ENCODE results near the gene EDN2.

Gene EDN2

GRCh38 chr1:41515131-41515678, 30.7 kb upstream of the EDN2 start:
- peaks cover 11% of the 10 kb centered on the region for H3K36me3 ChIP-seq
- no peak overlapping the region for H3K27ac ChIP-seq
- TF ChIP-seq CTCF (IDR thresholded peaks at IDR 0.05; ENCODE audit: low read depth, low read length): no peak
- no peak overlapping the region for H3K4me3 ChIP-seq (ENCODE audit: low read depth, low read length)
- H3K27me3 ChIP-seq (ENCODE audit: insufficient read depth, low read depth, severe bottlenecking): no peaks in the 10 kb centered on the region
- H3K9me3 ChIP-seq (ENCODE audit: severe bottlenecking): no peaks in the 10 kb centered on the region
- no peak for DNase-seq

DNA sequence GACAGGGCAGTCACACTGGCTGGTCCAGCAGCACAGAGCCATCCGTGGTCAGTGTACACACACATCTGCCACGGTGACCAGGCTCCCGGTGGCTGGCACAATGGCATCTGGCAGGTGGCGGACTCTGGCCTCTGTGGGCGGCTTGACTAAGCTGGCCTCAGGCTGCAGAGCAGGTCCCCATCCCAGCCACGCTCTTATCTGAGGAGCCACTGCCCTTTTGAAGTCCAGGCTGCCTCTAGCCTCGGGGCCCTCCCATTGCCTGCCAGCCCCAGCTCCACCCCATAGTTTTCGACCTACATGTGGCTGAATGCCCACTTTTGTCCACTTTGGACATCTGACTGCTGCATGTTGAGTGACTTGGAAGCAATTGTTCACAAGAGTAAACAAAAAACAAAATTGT, 29.9 kb upstream of the EDN2 start:
- DNase-seq: no peak
- no peak for TF ChIP-seq CTCF (IDR thresholded peaks at IDR 0.05; ENCODE audit: low read depth, low read length)
- Histone ChIP-seq H3K9me3 (ENCODE audit: severe bottlenecking) (no peaks in the 10 kb centered on the region), H3K27me3 (ENCODE audit: insufficient read depth, low read depth, severe bottlenecking) (no peaks in the 10 kb centered on the region), H3K36me3 (peaks cover 11% of the 10 kb centered on the region), H3K4me3 (ENCODE audit: low read depth, low read length) (no peak overlapping the region), H3K27ac (no peak overlapping the region)

- Histone ChIP-seq H3K9me3 (ENCODE audit: severe bottlenecking) (no peaks in the 10 kb centered on the region), H3K36me3 (peaks cover 11% of the 10 kb centered on the region), H3K27ac (no peak overlapping the region), H3K27me3 (ENCODE audit: insufficient read depth, low read depth, severe bottlenecking) (no peaks in the 10 kb centered on the region), H3K4me3 (ENCODE audit: low read depth, low read length) (no peak overlapping the region)
- DNase-seq: peak; percentile 39
- peak; percentile 88 for TF ChIP-seq CTCF (IDR thresholded peaks at IDR 0.05; ENCODE audit: low read depth, low read length)
Measured at GRCh38 chr1:41513383-41513735, 28.9 kb upstream of the EDN2 start.

GRCh38 chr1:41512701-41513382, 28.4 kb upstream of the EDN2 start:
- no peak for TF ChIP-seq CTCF (IDR thresholded peaks at IDR 0.05; ENCODE audit: low read depth, low read length)
- Histone ChIP-seq H3K4me3 (ENCODE audit: low read depth, low read length) (no peak overlapping the region), H3K27ac (no peak overlapping the region), H3K9me3 (ENCODE audit: severe bottlenecking) (no peaks in the 10 kb centered on the region), H3K27me3 (ENCODE audit: insufficient read depth, low read depth, severe bottlenecking) (no peaks in the 10 kb centered on the region), H3K36me3 (peaks cover 11% of the 10 kb centered on the region)
- no peak for DNase-seq

- no peaks in the 10 kb centered on the region for H3K9me3 ChIP-seq (ENCODE audit: severe bottlenecking)
- DNase-seq: no peak
- peaks cover 11% of the 10 kb centered on the region for H3K36me3 ChIP-seq
- no peaks in the 10 kb centered on the region for H3K27me3 ChIP-seq (ENCODE audit: insufficient read depth, low read depth, severe bottlenecking)
- no peak overlapping the region for H3K27ac ChIP-seq
- no peak for TF ChIP-seq CTCF (IDR thresholded peaks at IDR 0.05; ENCODE audit: low read depth, low read length)
- no peak overlapping the region for H3K4me3 ChIP-seq (ENCODE audit: low read depth, low read length)
Measured at GRCh38 chr1:41511239-41511540, 26.7 kb upstream of the EDN2 start.

Data from WERI-Rb-1 (cell line).